Uterus (tissue), 4 donors: Measurements from ENCODE around the gene ZNF70. TPM values are rescaled to one million over a fixed set of nuclear protein-coding genes. Genes with fewer than 3 reads are reported as not detected.

Experiments used
- DNase-seq, 2 donors: peaks; one replicate each; pipeline ENCODE4 v3.0.0-alpha.2; 2019 to 2020
- H3K27ac ChIP-seq, 2 donors: fragments of 200-600 bp; sonication (generic); 1 replicate in 1 of 2; 2 replicates in 1 of 2; pipeline ENCODE4 v1.5.1; 2016 to 2018
- H3K27me3 ChIP-seq, 2 donors: fragments of 200-600 bp; sonication (generic); one replicate each; pipeline ENCODE4 v1.5.1; 2018 to 2019; ENCODE audit warnings: control low read depth in 1 of 2
- H3K36me3 ChIP-seq, 2 donors: fragments of 200-600 bp; sonication (generic); one replicate each; pipeline ENCODE4 v1.5.1; 2019; ENCODE audit warnings: control low read depth in 1 of 2
- H3K4me1 ChIP-seq, 2 donors: fragments of 200-600 bp; sonication (generic); one replicate each; pipeline ENCODE4 v1.5.1; 2018 to 2019; ENCODE audit warnings: control low read depth in 1 of 2
- H3K4me3 ChIP-seq, 2 donors: fragments of 200-600 bp; sonication (generic); 1 replicate in 1 of 2; 2 replicates in 1 of 2; pipeline ENCODE4 v1.5.1; 2018 to 2019; ENCODE audit warnings: mild to moderate bottlenecking in 1 of 2
- H3K9me3 ChIP-seq, 2 donors: fragments of 200-600 bp; sonication (generic); one replicate each; pipeline ENCODE4 v1.5.1; 2019; ENCODE audit warnings: control low read depth in 1 of 2
- CTCF ChIP-seq, 4 experiments: fragments of 200-600 bp in 2 of 4; fragments of 450-650 bp in 2 of 4; sonication (generic) in 2 of 4; IDR thresholded peaks; one replicate each; pipeline ENCODE4 v1.5.1; 2016 to 2019; ENCODE audit warnings: antibody characterized with exemption in 4 of 4, mild to moderate bottlenecking in 2 of 4, moderate library complexity in 1 of 4
- POLR2A ChIP-seq, 2 donors: fragments of 450-650 bp; IDR thresholded peaks; one replicate each; pipeline ENCODE4 v1.6.1; 2016; ENCODE audit warnings: antibody characterized with exemption in 2 of 2, mild to moderate bottlenecking in 1 of 2, moderate library complexity in 1 of 2
- intact Hi-C: fragments of 100-400 bp; cut with DNase I; formaldehyde crosslinking; loops from one replicate; pipeline ENCODE4 v1.15.1; 2023; ENCODE audit warnings: low total_unique reads
- total RNA-seq, 4 donors: library from RNA; depleted of rRNA in 3 of 4; stranded (reverse); fragments of >200 nt in 3 of 4; gene quantifications; one replicate each; pipeline versions ENCODE4 v1.1.0 to v1.2.4, GENCODE V29; 2014 to 2023
- donor health status: DM: yes; HTN: yes; CAD: no.

The ZNF70 gene
- total RNA-seq, 4 donors from 2014 or later: 3.6 to 13.8 (median 6.2) TPM

DNA sequence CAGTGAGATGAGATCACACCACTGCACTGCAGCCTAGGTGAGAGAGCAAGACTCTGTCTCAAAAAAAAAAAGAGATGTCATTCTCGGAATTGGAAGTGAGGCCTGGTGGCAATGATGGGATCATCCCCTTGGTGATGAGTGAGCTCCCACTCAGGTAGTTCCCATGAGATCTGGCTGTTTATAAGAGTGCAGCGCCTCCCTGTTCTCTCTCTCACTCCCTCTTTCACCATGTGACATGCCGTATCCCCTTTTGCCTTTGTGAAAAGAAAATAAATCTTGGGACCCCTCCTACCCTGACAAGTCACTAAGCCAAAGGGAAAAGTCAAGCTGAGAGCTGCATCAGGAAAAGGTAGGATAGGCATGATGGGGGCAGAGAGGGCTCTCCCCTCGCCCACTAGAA, 28.8 kb downstream of the ZNF70 start:
- no peak overlapping the region for H3K4me3 ChIP-seq
- DNase-seq: no peak
- TF ChIP-seq POLR2A (IDR thresholded peaks at IDR 0.05) (no peak), CTCF (IDR thresholded peaks at IDR 0.05) (no peak)
- no peaks in the 10 kb centered on the region for H3K4me1 ChIP-seq
- no peak overlapping the region for H3K27ac ChIP-seq
- H3K36me3 ChIP-seq: no peaks in the 10 kb centered on the region
- intact Hi-C loops: no loop called here
- no peaks in the 10 kb centered on the region for H3K27me3 ChIP-seq
- H3K9me3 ChIP-seq: no peaks in the 10 kb centered on the region

DNA sequence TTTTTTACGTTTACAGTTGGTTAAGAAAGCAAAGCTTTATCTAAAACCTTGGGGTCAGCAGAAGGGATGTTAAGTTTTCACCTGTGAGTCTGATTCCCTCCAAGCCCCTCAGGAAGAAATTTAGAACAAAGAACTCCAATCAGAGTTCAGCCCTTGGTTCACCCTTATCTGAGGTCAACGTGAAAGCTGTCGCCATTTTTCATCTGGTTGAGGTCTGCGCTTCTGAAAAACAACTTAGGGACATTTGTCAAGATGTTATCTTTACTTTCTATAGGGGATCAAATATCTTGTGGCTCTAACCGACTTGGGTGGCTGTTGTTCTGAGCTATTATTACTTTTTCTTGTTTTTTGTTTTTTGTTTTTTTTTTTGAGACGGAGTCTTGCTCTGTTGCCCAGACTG, 30.1 kb downstream of the ZNF70 start:
- no peaks in the 10 kb centered on the region for H3K27me3 ChIP-seq
- H3K36me3 ChIP-seq: no peaks in the 10 kb centered on the region
- H3K4me3 ChIP-seq: no peak overlapping the region
- intact Hi-C loops: no loop called here
- H3K27ac ChIP-seq: no peak overlapping the region
- TF ChIP-seq POLR2A (IDR thresholded peaks at IDR 0.05): no peak
- TF ChIP-seq CTCF (IDR thresholded peaks at IDR 0.05): no peak
- no peaks in the 10 kb centered on the region for H3K9me3 ChIP-seq
- no peak for DNase-seq
- H3K4me1 ChIP-seq: no peaks in the 10 kb centered on the region

- TF ChIP-seq CTCF (IDR thresholded peaks at IDR 0.05): no peak
- TF ChIP-seq POLR2A (IDR thresholded peaks at IDR 0.05): no peak
- no peak for DNase-seq
- Histone ChIP-seq H3K4me3 (no peak overlapping the region), H3K27ac (no peak overlapping the region), H3K9me3 (no peaks in the 10 kb centered on the region), H3K36me3 (no peaks in the 10 kb centered on the region), H3K27me3 (no peaks in the 10 kb centered on the region), H3K4me1 (no peaks in the 10 kb centered on the region)
- intact Hi-C loops: no loop called here
These were observed 32.3 kb downstream of the ZNF70 start for GRCh38 chr22:23718371-23719165.

DNA sequence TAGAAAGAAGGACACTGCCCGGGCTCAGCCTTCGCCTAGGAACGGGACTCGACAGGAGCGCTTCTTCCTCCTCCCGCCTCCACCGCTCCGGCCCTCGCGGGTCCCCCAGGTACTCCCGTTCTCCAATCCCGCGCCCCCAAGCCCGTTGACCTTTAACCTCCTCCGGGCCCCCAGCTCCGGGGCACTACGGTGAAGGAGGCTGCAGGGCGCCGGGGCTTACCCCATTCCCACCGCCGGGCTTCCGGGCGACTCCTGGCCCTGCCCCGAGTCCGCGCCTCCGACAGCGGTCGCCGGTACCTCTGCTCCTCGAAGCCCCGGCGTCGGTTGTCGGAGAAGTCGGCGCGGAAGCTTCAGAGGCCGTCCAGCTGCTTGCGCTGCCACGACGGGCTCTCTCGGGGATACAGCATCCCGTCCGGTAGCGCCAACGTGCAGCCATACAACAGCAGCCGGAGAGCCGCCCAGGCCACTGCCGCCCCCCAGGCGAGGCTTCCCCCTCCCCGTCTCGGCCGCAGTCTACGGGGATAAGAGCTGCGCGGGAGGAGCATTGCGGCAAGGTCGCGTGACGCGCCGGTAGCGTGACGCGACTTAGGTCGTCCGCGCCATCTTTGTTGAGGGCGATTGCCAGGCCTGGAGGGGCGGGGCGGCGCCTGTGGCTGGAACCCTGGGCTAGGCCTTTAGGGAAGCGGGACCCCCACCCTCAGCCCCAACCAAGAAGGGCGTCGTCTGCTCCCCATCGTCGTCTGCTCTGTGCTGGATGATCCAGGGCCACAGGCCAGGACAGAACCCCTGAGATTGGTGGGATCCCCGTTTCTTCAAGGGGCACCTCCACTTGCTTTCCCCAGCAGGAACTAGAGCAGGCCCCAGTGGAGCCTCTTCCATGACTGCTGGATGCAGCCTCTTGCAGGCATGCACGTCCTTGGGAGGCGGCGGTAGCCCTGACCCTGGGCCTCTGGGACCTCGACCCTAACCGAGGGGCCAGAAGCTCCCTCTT, 33.8 kb downstream of the ZNF70 start:
- Histone ChIP-seq H3K9me3 (no peaks in the 10 kb centered on the region), H3K27me3 (no peaks in the 10 kb centered on the region), H3K36me3 (no peaks in the 10 kb centered on the region), H3K27ac (peak overlapping the region; percentile 60 to 66), H3K4me3 (peak overlapping the region; percentile 68 to 91), H3K4me1 (no peaks in the 10 kb centered on the region)
- intact Hi-C loops: no loop called here
- peak; percentile 78 to 83 for DNase-seq
- peak; percentile 70 to 78 for TF ChIP-seq POLR2A (IDR thresholded peaks at IDR 0.05)
- peak in 1 of 4 experiments; percentile 20 for TF ChIP-seq CTCF (IDR thresholded peaks at IDR 0.05)
